Subcutaneous abdominal adipose tissue (tissue), 5 donors: Measurements from ENCODE around the gene C22orf39.
"Not testable (repeated sequence)": the region's sequence is repeated elsewhere in the genome, so short reads cannot be mapped to it uniquely, and the experiment has no call there.

ENCODE experiments used
- H3K27ac ChIP-seq: one replicate; pipeline ENCODE4 v1.7.0; 2013; ENCODE audit warnings: low read depth, mild to moderate bottlenecking, inconsistent platforms, low read length, moderate library complexity
- H3K27me3 ChIP-seq, 5 donors: one replicate each; pipeline ENCODE4 v1.7.0; 2013; ENCODE audit warnings: low read length in 5 of 5, inconsistent platforms in 1 of 5; ENCODE audit not compliant: control insufficient read depth in 5 of 5, insufficient read depth in 4 of 5
- H3K36me3 ChIP-seq, 5 donors: one replicate each; pipeline ENCODE4 v1.7.0; 2013; ENCODE audit warnings: low read length in 5 of 5; ENCODE audit not compliant: control insufficient read depth in 5 of 5, insufficient read depth in 5 of 5
- H3K4me1 ChIP-seq, 5 donors: one replicate each; pipeline ENCODE4 v1.7.0; 2013; ENCODE audit warnings: low read length in 5 of 5, mild to moderate bottlenecking in 3 of 5, moderate library complexity in 1 of 5; ENCODE audit not compliant: control insufficient read depth in 5 of 5, insufficient read depth in 5 of 5
- H3K4me3 ChIP-seq, 5 donors: one replicate each; pipeline ENCODE4 v1.7.0; 2013; ENCODE audit warnings: low read length in 5 of 5, low read depth in 1 of 5
- H3K9ac ChIP-seq, 5 donors: one replicate each; pipeline ENCODE4 v1.7.0; 2013; ENCODE audit warnings: low read length in 5 of 5, mild to moderate bottlenecking in 4 of 5, moderate library complexity in 3 of 5
- H3K9me3 ChIP-seq, 5 donors: one replicate each; pipeline ENCODE4 v1.7.0; 2013; ENCODE audit warnings: low read length in 5 of 5; ENCODE audit not compliant: control insufficient read depth in 5 of 5
- donor health status: healthy.
- donor health status: healthy.
- donor health status: healthy.
- donor health status: healthy.
- donor health status: healthy.

Gene C22orf39

DNA sequence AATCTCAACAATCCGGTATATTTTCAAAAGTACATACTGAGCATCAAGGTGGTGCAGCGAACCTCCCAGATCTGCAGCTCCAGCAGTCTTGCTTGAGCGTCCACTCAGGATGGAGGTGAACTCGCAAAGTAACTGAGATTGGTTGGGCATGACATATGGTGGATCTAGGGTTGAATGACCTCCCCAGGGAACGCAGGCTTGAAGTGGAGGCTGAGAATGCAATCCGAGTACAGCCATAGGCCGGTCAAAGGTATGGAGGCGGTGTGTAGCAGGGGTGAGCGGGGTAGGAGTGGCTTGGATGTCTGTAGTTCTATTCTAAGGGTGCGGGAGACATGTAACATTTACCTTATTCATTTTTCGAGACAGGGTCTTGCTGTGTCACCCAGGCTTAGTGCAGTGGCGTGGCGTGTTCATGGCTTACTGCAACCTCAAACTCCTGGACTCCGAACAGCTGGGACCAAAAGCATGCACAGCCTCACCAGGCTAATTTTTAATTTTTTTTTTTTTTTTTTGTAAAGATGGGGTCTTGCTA is 631 bp upstream of the C22orf39 start:
- H3K9me3 ChIP-seq = no peaks in the 10 kb centered on the region
- H3K9ac ChIP-seq = peak overlapping the region; percentile 64 to 94 (median 88)
- H3K36me3 ChIP-seq = peaks cover 9 to 43% (median 32%) of the 10 kb centered on the region in 5 donors
- no peaks in the 10 kb centered on the region for H3K27me3 ChIP-seq
- H3K4me1 ChIP-seq = peaks cover 3 to 27% (median 25%) of the 10 kb centered on the region in 5 donors
- peak overlapping the region; percentile 80 for H3K27ac ChIP-seq
- peak overlapping the region; percentile 71 to 89 (median 84) for H3K4me3 ChIP-seq

DNA sequence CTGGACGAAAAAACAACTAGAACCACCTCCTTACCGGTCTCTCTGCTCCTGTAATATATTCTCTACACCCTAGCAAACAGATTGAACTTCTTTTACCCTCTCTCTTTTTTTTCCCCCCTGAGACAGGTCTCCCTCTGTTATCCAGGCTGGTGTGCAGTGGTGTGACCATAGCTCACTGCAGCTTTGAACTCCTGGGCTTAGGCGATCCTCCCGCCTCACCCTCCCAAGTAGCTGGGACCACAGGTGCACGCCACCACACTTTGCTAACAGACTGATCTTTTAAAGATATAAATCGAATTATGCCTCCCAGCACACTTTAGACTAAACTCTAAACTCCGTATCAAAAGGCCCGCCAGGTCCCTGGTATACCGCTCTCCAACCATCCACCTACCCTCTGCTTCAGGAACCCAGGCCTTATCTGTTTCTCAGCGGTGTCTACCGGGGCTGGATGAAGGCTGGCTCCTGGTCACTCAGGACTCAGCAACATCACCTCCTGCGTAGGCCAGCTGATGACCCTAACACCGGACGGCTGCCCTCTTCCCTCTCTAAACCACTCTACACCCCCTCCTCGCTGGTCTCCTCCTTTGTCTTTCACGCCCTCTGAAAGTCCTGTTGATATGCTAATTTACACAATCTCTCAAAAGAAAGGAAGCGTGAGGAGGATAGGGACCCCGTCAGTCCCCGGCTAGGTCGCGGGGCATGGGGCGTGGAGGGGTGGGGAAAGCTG is 745 bp downstream of the C22orf39 start:
- Histone ChIP-seq H3K36me3 (peaks cover 5 to 41% (median 21%) of the 10 kb centered on the region in 5 donors), H3K4me1 (peaks cover 3 to 27% (median 25%) of the 10 kb centered on the region in 5 donors), H3K9ac (peak overlapping the region; percentile 82 to 94 (median 89)), H3K27me3 (no peaks in the 10 kb centered on the region), H3K4me3 (peak overlapping the region; percentile 71 to 96 (median 84)), H3K9me3 (no peaks in the 10 kb centered on the region), H3K27ac (peak overlapping the region; percentile 80)

DNA sequence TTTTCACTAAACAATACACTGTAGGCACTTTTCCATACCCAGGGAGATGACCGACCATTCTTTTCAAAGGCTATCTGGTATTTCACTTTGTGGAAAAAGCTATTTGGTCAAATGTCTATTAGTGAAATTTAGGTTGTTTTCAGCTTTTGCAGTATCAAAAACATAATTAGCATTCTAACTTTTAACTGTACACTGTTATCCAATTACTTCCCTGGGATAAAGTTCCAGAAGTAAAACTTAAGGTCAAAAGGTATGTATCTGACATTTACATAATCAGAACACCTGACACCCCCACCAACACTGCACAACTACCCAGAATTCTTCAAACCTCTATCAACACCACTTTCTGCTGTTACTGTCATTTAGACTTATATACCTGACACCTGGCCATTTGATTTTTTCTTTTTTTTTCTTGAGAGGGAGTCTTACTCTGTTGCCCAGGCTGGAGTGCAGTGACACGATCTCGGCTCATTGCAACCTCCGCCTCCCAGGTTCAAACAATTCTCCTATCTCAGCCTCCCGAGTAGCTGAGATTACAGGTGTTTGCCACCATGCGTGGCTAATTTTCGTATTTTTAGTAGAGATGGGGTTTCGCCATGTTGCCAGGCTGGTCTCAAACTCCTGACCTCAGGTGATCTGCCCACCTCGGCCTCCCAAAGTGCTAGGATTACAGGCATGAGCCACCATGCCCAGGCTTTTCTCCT is 2.1 kb downstream of the C22orf39 start:
- H3K9me3 ChIP-seq, H3K27ac ChIP-seq, H3K4me3 ChIP-seq, H3K27me3 ChIP-seq: not testable (repeated sequence)
- H3K9ac ChIP-seq = peak overlapping the region in 1 of 5 donors; percentile 88
- peaks cover 0 to 33% (median 19%) of the 10 kb centered on the region in 5 donors for H3K36me3 ChIP-seq
- peaks cover 3 to 26% (median 23%) of the 10 kb centered on the region in 5 donors for H3K4me1 ChIP-seq

DNA sequence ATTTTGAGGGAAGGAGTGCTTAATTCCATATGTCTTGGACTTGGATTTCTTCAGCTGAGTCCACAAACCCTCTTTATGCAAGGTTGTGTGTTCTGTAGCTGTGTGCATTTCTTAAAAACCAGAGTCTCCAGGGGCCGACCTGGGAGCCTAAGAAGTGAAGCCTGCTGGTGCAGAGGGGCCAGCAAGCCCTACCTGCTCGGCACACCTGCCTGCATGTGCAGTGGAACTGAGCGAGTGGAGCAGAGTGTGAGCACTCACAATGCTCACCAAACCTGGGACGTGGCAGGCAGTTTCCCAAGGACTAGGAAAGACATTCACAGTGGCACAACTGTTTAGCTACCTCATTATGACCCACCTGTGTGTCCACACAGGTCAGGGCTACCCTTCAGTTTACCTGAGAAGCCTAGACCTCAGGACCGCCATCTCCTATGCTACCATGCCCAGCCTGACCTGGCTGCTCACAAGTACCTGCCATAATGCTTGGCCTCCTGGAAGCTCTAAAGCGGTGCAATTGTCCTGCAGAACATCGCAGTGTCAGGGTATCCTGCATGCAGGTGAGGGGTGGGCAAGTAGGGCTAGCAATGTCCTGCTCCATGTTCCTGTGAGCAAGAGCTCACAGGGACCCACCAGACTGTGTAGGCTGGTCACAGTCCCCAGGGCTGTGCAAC is 3.8 kb downstream of the C22orf39 start:
- no peak overlapping the region for H3K9ac ChIP-seq
- H3K27me3 ChIP-seq = no peaks in the 10 kb centered on the region
- H3K9me3 ChIP-seq = no peaks in the 10 kb centered on the region
- H3K36me3 ChIP-seq = peaks cover 0 to 29% (median 19%) of the 10 kb centered on the region in 5 donors
- no peak overlapping the region for H3K27ac ChIP-seq
- no peak overlapping the region for H3K4me3 ChIP-seq
- H3K4me1 ChIP-seq = peaks cover 3 to 26% (median 19%) of the 10 kb centered on the region in 5 donors

DNA sequence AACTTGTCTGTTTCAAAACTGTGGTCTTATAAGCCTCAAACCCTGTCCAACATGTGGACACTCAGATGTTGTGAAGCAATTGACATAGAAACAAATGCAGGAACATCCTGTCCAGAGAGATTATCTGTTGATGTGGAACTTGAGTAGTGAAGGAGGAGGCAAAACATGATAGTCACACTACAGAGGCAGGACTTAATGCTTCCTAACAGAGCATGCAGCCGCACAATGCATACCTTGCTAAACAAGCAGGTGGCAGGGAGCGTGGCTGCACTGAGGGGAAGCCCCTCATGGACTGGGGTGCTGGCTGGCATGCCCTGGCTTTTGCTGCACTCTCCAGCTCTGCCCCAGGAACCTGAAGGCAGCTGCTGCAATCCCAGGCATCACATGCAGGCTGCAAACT is 5.3 kb downstream of the C22orf39 start:
- H3K4me1 ChIP-seq = peaks cover 3 to 20% (median 11%) of the 10 kb centered on the region in 5 donors
- no peaks in the 10 kb centered on the region for H3K9me3 ChIP-seq
- H3K36me3 ChIP-seq = peaks cover 3 to 29% (median 19%) of the 10 kb centered on the region in 5 donors
- H3K4me3 ChIP-seq = no peak overlapping the region
- no peaks in the 10 kb centered on the region for H3K27me3 ChIP-seq
- no peak overlapping the region for H3K27ac ChIP-seq
- no peak overlapping the region for H3K9ac ChIP-seq

DNA sequence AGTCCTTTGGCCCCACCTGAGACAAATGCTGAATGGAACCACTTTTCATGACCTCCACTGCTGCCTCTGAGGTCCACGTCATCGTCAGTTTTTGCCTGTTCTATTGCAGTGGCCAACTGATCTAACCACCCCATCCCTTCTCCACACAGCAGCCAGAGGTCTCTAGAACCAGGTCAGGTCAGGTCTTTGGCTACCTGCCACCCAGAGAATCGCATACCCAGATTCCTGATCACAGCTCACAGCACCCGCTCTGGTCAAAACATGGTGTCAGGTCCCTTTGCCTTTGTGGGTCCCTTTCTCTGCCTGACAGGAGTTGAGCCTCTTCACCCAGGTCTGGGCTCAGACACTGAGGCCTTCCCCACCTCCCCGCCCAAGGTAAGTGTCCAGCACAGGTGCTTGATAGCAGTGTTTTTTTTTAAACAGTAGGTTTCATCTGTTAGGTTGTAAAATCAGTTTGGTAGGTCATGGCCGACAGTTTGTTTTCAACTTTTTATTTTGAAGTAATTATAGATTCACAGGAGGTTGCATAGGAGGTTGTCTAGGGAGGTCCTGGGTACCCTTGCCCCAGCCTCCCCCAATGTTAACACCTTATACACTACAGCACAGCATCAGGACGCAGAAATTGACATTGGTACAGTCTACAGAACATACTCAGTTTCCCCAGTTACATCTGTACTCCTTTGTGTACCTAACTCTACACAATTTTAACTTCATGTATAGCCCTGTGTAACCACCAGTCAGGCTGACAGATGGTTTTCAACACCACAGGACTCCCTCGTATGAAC is 6.9 kb downstream of the C22orf39 start:
- no peaks in the 10 kb centered on the region for H3K27me3 ChIP-seq
- H3K27ac ChIP-seq = no peak overlapping the region
- H3K4me1 ChIP-seq = peaks cover 0 to 10% (median 0%) of the 10 kb centered on the region in 5 donors
- no peaks in the 10 kb centered on the region for H3K9me3 ChIP-seq
- H3K4me3 ChIP-seq = no peak overlapping the region
- peaks cover 3 to 40% (median 27%) of the 10 kb centered on the region in 5 donors for H3K36me3 ChIP-seq
- H3K9ac ChIP-seq = no peak overlapping the region

DNA sequence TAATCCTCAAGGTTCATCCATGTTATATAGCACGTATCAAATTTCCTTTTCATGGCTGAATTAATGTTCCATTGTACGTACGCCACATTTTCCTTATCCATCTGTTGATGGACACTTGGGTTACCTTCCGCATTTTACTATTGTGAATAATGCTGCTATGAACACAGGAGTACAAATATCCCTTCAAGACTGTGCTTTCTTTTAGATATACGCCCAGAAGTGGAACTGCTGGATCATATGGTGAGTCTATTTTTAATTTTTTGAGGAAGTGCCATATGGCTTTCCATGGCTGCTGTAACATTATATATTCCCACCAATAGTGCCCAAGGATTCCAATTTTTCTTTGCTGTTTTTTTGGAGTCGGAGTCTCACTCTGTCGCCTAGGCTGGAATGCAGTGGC is 9.2 kb downstream of the C22orf39 start:
- Histone ChIP-seq H3K4me1 (peaks cover 0 to 4% (median 3%) of the 10 kb centered on the region in 5 donors), H3K9ac (no peak overlapping the region)

DNA sequence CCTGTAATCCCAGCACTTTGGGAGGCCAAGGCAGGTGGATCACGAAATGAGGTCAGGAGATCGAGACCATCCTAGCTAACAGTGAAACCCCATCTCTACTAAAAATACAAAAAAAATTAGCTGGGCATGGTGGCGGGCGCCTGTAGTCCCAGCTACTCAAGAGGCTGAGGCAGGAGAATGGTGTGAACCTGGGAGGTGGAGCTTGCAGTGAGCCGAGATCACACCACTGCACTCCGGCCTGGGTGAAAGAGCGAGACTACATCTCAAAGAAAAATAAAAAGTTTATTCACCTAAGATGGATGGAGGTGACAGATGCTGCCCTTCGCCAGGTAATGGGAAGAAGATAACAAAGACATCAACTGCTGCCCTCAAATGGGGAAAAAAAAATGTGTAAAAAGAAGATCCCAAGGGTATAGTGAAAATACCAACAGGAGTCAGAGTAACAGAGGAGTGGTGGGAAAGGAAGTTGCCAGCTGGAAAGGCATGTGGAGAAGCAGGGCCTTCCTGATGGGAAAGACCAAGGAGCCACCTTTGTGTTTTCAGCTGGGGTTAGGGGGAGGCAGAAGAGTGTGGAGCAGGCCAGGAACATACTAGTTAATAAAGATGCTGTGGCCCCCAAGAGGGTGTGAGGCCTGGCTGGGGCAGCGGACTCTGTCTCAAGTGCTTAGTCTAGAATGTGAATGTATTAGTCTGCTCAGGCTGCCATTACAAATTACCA is 10.9 kb downstream of the C22orf39 start:
- Histone ChIP-seq H3K4me1 (peaks cover 0 to 10% (median 8%) of the 10 kb centered on the region in 5 donors), H3K36me3 (peaks cover 13 to 28% (median 22%) of the 10 kb centered on the region in 5 donors)
- H3K9me3 ChIP-seq, H3K27me3 ChIP-seq, H3K27ac ChIP-seq, H3K9ac ChIP-seq, H3K4me3 ChIP-seq: not testable (repeated sequence)

More for the DNA sequence above, 9.2 kb downstream of the C22orf39 start:
- Histone ChIP-seq H3K36me3 (peaks cover 13 to 41% (median 25%) of the 10 kb centered on the region in 5 donors), H3K27ac (no peak overlapping the region), H3K27me3 (no peaks in the 10 kb centered on the region), H3K4me3 (no peak overlapping the region), H3K9me3 (no peaks in the 10 kb centered on the region)
